ENCODE data around the gene OR5B17. TPM values are rescaled to one million over a fixed set of nuclear protein-coding genes. Genes with fewer than 3 reads are reported as not detected.

Gene OR5B17
- total and polyA plus RNA-seq, 10 of the 15 experiments (the other 5 are each of a cell fraction or from before 2014, with no cell fraction given), result not detected

GRCh38 chr11:58390551-58391063, 31.7 kb upstream of the OR5B17 start:
- Histone ChIP-seq H3K27ac (ENCODE audit: control insufficient read depth, insufficient read depth) (no peak overlapping the region), H3K9ac (ENCODE audit: control insufficient read depth, insufficient read depth, low read length) (no peak overlapping the region), H3K4me3 (no peak overlapping the region), H3K4me1 (ENCODE audit: control insufficient read depth, insufficient read depth, low read length) (no peaks in the 10 kb centered on the region), H3K79me2 (ENCODE audit: control insufficient read depth, insufficient read depth, low read length) (no peaks in the 10 kb centered on the region), H3K27me3 (replicated peaks in 1 of 2; ENCODE audit: control insufficient read depth in 2 of 2, insufficient read depth in 2 of 2, low read length in 1 of 2) (no peaks in the 10 kb centered on the region), H2AFZ (ENCODE audit: control insufficient read depth, low read depth, low read length) (no peak overlapping the region), H3K9me3 (replicated peaks; ENCODE audit: control insufficient read depth, insufficient read depth, low read length) (no peaks in the 10 kb centered on the region; the same call in 2 of the 3 replicates), H3K36me3 (ENCODE audit: control insufficient read depth in 2 of 2, insufficient read depth in 2 of 2, low read length in 1 of 2) (no peaks in the 10 kb centered on the region), H3K4me2 (ENCODE audit: control insufficient read depth, insufficient read depth) (no peak overlapping the region), H4K20me1 (ENCODE audit: control insufficient read depth, insufficient read depth) (no peaks in the 10 kb centered on the region)
- FAIRE-seq, result no peak
- no peak for ATAC-seq
- ChIA-PET POLR2A (interaction anchor here (0.6 kb wide), 1 partner anchor 815 kb away, joined by 3 read pairs; no protein-coding TSS in a partner anchor), SMC1A (ENCODE audit: uncharacterized antibody, unreplicated experiment) (no interaction called here), CTCF (interaction anchor here (1.2 kb wide), 1 partner anchor 121 kb away, joined by 5 read pairs; no protein-coding TSS in a partner anchor), RAD21 (ENCODE audit: unreplicated experiment) (interaction anchor here (1.1 kb wide), 1 partner anchor 118 kb away, joined by 3 read pairs; no protein-coding TSS in a partner anchor)
- WGBS (ENCODE audit: insufficient coverage, insufficient replicate concordance, low lambda C conversion rate, missing lambda C conversion rate), result 24% methylated on average over 18 of the region's 18 CpGs
- no peak for DNase-seq (ENCODE audit: low read depth, low spot score)
- TF ChIP-seq PRDM15 (CRISPR knock-in tag; IDR thresholded peaks at IDR 0.05) (no peak), JUND (IDR thresholded peaks at IDR 0.05; ENCODE audit: low read depth, low read length) (no peak), EP300 (IDR thresholded peaks at IDR 0.05; ENCODE audit: borderline replicate concordance in 1 of 2, control insufficient read depth in 1 of 2, low read depth in 2 of 2, low read length in 2 of 2) (no peak), NRF1 (conservative IDR thresholded peaks at IDR 0.05; ENCODE audit: low read depth, low read length) (no peak), REST (IDR thresholded peaks at IDR 0.05; ENCODE audit: low read depth, low read length) (no peak), TARDBP (IDR thresholded peaks at IDR 0.05; ENCODE audit: borderline replicate concordance) (no peak), MAX (IDR thresholded peaks at IDR 0.05; ENCODE audit: low read depth, low read length) (no peak), CHD1 (IDR thresholded peaks at IDR 0.05; ENCODE audit: low read depth, low read length) (no peak), EZH2 (IDR thresholded peaks at IDR 0.05; ENCODE audit: borderline replicate concordance, control insufficient read depth, low read depth, low read length) (no peak), USF1 (IDR thresholded peaks at IDR 0.05; ENCODE audit: borderline replicate concordance, extremely low read length, insufficient read depth, low read depth, low read length) (no peak)
- intact Hi-C loops (cut with micrococcal nuclease; ENCODE audit: unreplicated experiment) (no loop called here), in situ Hi-C loops (cut with MboI) (no loop called here)
- no TSS peak for BruUV-seq (replicated peaks)

All from GM12878 (cell line).